SHP77 treated with DMSO at 0.1 percent for 48 hours (cell line): Measurements from ENCODE around the gene MYO15B.

Experiments
- DNase-seq: peaks from one replicate; lab custom pipeline; 2025; lab: John Stamatoyannopoulos, UW

MYO15B gene

GRCh38 chr17:75665981-75666380 lies 78.4 kb downstream of the MYO15B start:
- no peak for DNase-seq

GRCh38 chr17:75666959-75667790 lies 79.6 kb downstream of the MYO15B start, which contains the start of the genes RECQL5 and SAP30BP:
TSS of gene RECQL5 (minus strand) at chr17:75667154. CDS start at chr17:75666557, 597 bp downstream.
TSS of gene SAP30BP (plus strand) at chr17:75667338. CDS start at chr17:75667373, 35 bp downstream.
- DNase-seq, result peak; percentile 98

GRCh38 chr17:75667825-75668224 lies 80.2 kb downstream of the MYO15B start:
- no peak for DNase-seq

GRCh38 chr17:75668489-75668888 lies 80.9 kb downstream of the MYO15B start:
- no peak for DNase-seq

GRCh38 chr17:75670868-75671267 lies 83.3 kb downstream of the MYO15B start:
- no peak for DNase-seq

GRCh38 chr17:75672011-75672410 lies 84.4 kb downstream of the MYO15B start:
- no peak for DNase-seq

GRCh38 chr17:75673487-75673886 lies 85.9 kb downstream of the MYO15B start:
- DNase-seq, result no peak
